Measurements from ENCODE around the gene FAM13A.

- no peak for TF ChIP-seq POLR2AphosphoS5 (IDR thresholded peaks at IDR 0.05; ENCODE audit: control insufficient read depth, insufficient read depth, low read depth, low read length)
- no peak for TF ChIP-seq TAF1 (IDR thresholded peaks at IDR 0.05; ENCODE audit: control insufficient read depth, extremely low read depth, insufficient read depth, low read length, severe bottlenecking)
- TF ChIP-seq MYNN (IDR thresholded peaks at IDR 0.05) = no peak
- no peak for TF ChIP-seq MYNN (CRISPR knock-in tag; IDR thresholded peaks at IDR 0.05)
- no peak for TF ChIP-seq EZH2 (IDR thresholded peaks at IDR 0.05; ENCODE audit: borderline replicate concordance, low read depth, low read length)
- TF ChIP-seq JUNB (CRISPR knock-in tag; conservative IDR thresholded peaks at IDR 0.05) = no peak
- no peak for TF ChIP-seq EP300 (IDR thresholded peaks at IDR 0.05; ENCODE audit: low read length)
- TF ChIP-seq ZNF280A (IDR thresholded peaks at IDR 0.05; ENCODE audit: low read depth, partially characterized antibody) = no peak
- TF ChIP-seq, protein P1, sequence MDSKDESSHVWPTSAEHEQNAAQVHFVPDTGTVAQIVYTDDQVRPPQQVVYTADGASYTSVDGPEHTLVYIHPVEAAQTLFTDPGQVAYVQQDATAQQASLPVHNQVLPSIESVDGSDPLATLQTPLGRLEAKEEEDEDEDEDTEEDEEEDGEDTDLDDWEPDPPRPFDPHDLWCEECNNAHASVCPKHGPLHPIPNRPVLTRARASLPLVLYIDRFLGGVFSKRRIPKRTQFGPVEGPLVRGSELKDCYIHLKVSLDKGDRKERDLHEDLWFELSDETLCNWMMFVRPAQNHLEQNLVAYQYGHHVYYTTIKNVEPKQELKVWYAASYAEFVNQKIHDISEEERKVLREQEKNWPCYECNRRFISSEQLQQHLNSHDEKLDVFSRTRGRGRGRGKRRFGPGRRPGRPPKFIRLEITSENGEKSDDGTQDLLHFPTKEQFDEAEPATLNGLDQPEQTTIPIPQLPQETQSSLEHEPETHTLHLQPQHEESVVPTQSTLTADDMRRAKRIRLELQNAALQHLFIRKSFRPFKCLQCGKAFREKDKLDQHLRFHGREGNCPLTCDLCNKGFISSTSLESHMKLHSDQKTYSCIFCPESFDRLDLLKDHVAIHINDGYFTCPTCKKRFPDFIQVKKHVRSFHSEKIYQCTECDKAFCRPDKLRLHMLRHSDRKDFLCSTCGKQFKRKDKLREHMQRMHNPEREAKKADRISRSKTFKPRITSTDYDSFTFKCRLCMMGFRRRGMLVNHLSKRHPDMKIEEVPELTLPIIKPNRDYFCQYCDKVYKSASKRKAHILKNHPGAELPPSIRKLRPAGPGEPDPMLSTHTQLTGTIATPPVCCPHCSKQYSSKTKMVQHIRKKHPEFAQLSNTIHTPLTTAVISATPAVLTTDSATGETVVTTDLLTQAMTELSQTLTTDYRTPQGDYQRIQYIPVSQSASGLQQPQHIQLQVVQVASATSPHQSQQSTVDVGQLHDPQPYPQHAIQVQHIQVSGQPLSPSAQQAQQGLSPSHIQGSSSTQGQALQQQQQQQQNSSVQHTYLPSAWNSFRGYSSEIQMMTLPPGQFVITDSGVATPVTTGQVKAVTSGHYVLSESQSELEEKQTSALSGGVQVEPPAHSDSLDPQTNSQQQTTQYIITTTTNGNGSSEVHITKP (IDR thresholded peaks at IDR 0.05; ENCODE audit: partially characterized antibody) = no peak
- no peak for TF ChIP-seq POLR2A (conservative IDR thresholded peaks at IDR 0.05)
- TF ChIP-seq ELF2 (CRISPR knock-in tag; IDR thresholded peaks at IDR 0.05) = no peak
- no peak for TF ChIP-seq CEBPZ (IDR thresholded peaks at IDR 0.05; ENCODE audit: borderline replicate concordance, low read depth, low read length)
- TF ChIP-seq COPS2 (conservative IDR thresholded peaks at IDR 0.05) = no peak
- no peak for TF ChIP-seq YY1 (IDR thresholded peaks at IDR 0.05; ENCODE audit: borderline replicate concordance in 1 of 3, control insufficient read depth in 1 of 3, extremely low read depth in 1 of 3, insufficient read depth in 3 of 3, insufficient read length in 1 of 3, insufficient replicate concordance in 2 of 3, low read depth in 1 of 3, low read length in 2 of 3)
Measured at GRCh38 chr4:88730811-88731210, 326.2 kb downstream of the FAM13A start.

Measured in K562 (cell line).